ENCODE data around the gene PRAF2.

DNA sequence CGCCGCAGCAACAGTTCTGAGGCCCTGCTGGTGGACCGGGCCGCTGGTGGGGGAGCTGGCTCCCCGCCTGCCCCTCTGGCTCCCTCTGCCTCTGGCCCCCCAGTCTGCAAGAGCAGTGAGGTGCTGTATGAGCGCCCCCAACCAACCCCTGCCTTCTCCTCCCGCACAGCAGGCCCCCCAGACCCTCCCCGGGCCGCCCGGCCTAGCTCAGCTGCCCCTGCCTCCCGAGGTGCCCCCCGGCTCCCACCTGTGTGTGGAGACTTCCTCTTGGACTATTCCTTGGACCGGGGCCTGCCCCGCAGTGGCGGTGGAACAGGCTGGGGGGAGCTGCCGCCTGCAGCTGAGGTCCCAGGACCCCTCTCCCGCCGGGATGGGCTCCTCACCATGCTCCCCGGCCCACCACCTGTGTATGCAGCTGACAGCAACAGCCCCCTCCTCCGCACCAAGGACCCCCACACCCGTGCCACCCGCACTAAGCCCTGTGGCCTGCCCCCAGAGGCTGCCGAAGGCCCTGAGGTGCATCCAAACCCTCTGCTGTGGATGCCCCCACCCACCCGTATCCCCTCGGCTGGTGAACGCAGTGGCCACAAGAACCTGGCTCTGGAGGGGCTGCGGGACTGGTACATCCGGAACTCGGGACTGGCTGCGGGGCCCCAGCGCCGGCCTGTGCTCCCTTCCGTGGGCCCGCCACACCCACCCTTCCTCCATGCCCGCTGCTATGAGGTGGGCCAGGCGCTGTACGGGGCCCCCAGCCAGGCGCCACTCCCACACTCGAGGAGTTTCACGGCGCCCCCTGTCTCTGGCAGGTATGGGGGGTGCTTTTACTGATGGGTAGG lies 6.3 kb downstream of the PRAF2 start:
- TF ChIP-seq, protein P1, sequence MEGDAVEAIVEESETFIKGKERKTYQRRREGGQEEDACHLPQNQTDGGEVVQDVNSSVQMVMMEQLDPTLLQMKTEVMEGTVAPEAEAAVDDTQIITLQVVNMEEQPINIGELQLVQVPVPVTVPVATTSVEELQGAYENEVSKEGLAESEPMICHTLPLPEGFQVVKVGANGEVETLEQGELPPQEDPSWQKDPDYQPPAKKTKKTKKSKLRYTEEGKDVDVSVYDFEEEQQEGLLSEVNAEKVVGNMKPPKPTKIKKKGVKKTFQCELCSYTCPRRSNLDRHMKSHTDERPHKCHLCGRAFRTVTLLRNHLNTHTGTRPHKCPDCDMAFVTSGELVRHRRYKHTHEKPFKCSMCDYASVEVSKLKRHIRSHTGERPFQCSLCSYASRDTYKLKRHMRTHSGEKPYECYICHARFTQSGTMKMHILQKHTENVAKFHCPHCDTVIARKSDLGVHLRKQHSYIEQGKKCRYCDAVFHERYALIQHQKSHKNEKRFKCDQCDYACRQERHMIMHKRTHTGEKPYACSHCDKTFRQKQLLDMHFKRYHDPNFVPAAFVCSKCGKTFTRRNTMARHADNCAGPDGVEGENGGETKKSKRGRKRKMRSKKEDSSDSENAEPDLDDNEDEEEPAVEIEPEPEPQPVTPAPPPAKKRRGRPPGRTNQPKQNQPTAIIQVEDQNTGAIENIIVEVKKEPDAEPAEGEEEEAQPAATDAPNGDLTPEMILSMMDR (IDR thresholded peaks at IDR 0.05; ENCODE audit: insufficient read depth, low read length) = no peak
- no peak for TF ChIP-seq GABPA (IDR thresholded peaks at IDR 0.05; ENCODE audit: low read depth)
- no peak for TF ChIP-seq POLR2AphosphoS5 (IDR thresholded peaks at IDR 0.05; ENCODE audit: low read depth)

Measured in HL-60 (cell line).